Testis (tissue), 3 donors: ENCODE data around the gene CFAP61. TPM values are rescaled to one million over a fixed set of nuclear protein-coding genes. Genes with fewer than 3 reads are reported as not detected.

Experiments used
- DNase-seq: peaks from one replicate; pipeline ENCODE4 v3.0.0-alpha.2; 2019
- H3K27ac ChIP-seq, 2 donors: fragments of 200-600 bp; sonication (generic); one replicate each; pipeline ENCODE4 v1.5.1; 2019
- H3K27me3 ChIP-seq: fragments of 200-600 bp; sonication (generic); one replicate; pipeline ENCODE4 v1.5.1; 2019
- H3K36me3 ChIP-seq: fragments of 200-600 bp; sonication (generic); one replicate; pipeline ENCODE4 v1.5.1; 2017; ENCODE audit warnings: low read depth; ENCODE audit errors: missing control alignments
- H3K4me1 ChIP-seq: fragments of 200-600 bp; sonication (generic); one replicate; pipeline ENCODE4 v1.5.1; 2019
- H3K4me3 ChIP-seq, 2 donors: fragments of 200-600 bp; sonication (generic); one replicate each; pipeline ENCODE4 v1.5.1; 2017 to 2019
- H3K9me3 ChIP-seq: fragments of 200-600 bp; sonication (generic); one replicate; pipeline ENCODE4 v1.5.1; 2017
- CTCF ChIP-seq, 3 experiments: fragments of 450-650 bp in 2 of 3; fragments of 200-600 bp in 1 of 3; sonication (generic) in 1 of 3; IDR thresholded peaks; one replicate each; pipeline ENCODE4 v1.5.1; 2016 to 2019; ENCODE audit warnings: antibody characterized with exemption in 3 of 3, mild to moderate bottlenecking in 2 of 3, moderate library complexity in 1 of 3
- POLR2A ChIP-seq: fragments of 450-650 bp; IDR thresholded peaks from one replicate; pipeline ENCODE4 v1.6.1; 2017; ENCODE audit warnings: antibody characterized with exemption, mild to moderate bottlenecking, moderate library complexity
- WGBS, 2 donors: methylation state at CpG; one replicate each; pipeline ENCODE4 v1.1.5; 2018; 5-methylcytosine and 5-hydroxymethylcytosine counted together
- intact Hi-C: fragments of 100-400 bp; cut with DNase I; formaldehyde crosslinking; loops from one replicate; pipeline ENCODE4 v1.15.1; 2023; ENCODE audit warnings: low total_unique reads
- polyA plus RNA-seq: library from polyadenylated mRNA; stranded (reverse); fragments of 350-450 nt; fragmentation: Illumina TruSeq; extraction: RNeasy Lipid Tissue Mini Kit (QIAGEN cat#74804); gene quantifications from one replicate; pipeline ENCODE4 v1.2.3, GENCODE V29; 2014; ENCODE audit warnings: low read depth, low replicate concordance; ENCODE audit not compliant: insufficient read depth
- total RNA-seq, 2 donors: library from RNA; depleted of rRNA; stranded (reverse); fragments of >200 nt; gene quantifications; one replicate each; pipeline ENCODE4 v1.2.3, GENCODE V29; 2016

CFAP61 gene
- total and polyA plus RNA-seq, 3 donors from 2014 or later: 21.4 to 76.0 (median 27.3) TPM

- no peak overlapping the region for H3K27ac ChIP-seq
Measured at GRCh38 chr20:20365480-20366161, 313.3 kb downstream of the CFAP61 start.

GRCh38 chr20:20366551-20366875 is 314.2 kb downstream of the CFAP61 start:
- WGBS, 2 donors: 6 to 13% methylated on average over 12 to 19 of the region's 19 CpGs
- intact Hi-C loops: no loop called here
- Histone ChIP-seq H3K27ac (no peak overlapping the region), H3K4me1 (no peaks in the 10 kb centered on the region), H3K36me3 (no peaks in the 10 kb centered on the region), H3K9me3 (no peaks in the 10 kb centered on the region), H3K27me3 (peaks cover 3% of the 10 kb centered on the region), H3K4me3 (peak overlapping the region; percentile 32 to 49)
- TF ChIP-seq CTCF (IDR thresholded peaks at IDR 0.05) (no peak), POLR2A (no peak)
- no peak for DNase-seq

More at GRCh38 chr20:20365480-20366161, 313.3 kb downstream of the CFAP61 start:
- H3K9me3 ChIP-seq: no peaks in the 10 kb centered on the region
- intact Hi-C loops: no loop called here
- 18 to 22% methylated on average over 18 of the region's 18 CpGs for WGBS, 2 donors
- H3K4me3 ChIP-seq: no peak overlapping the region
- DNase-seq: no peak
- no peaks in the 10 kb centered on the region for H3K36me3 ChIP-seq
- H3K4me1 ChIP-seq: no peaks in the 10 kb centered on the region
- no peak for TF ChIP-seq CTCF (IDR thresholded peaks at IDR 0.05)
- no peak for TF ChIP-seq POLR2A
- peaks cover 3% of the 10 kb centered on the region for H3K27me3 ChIP-seq

GRCh38 chr20:20366876-20367574 is 314.7 kb downstream of the CFAP61 start:
- H3K9me3 ChIP-seq: no peaks in the 10 kb centered on the region
- H3K27me3 ChIP-seq: peaks cover 3% of the 10 kb centered on the region
- no peak for DNase-seq
- H3K4me1 ChIP-seq: no peaks in the 10 kb centered on the region
- no peak overlapping the region for H3K27ac ChIP-seq
- intact Hi-C loops: no loop called here
- TF ChIP-seq POLR2A (no peak), CTCF (IDR thresholded peaks at IDR 0.05) (no peak)
- peak overlapping the region; percentile 32 to 49 for H3K4me3 ChIP-seq
- WGBS, 2 donors: 3 to 7% methylated on average over 40 to 60 of the region's 63 CpGs
- H3K36me3 ChIP-seq: no peaks in the 10 kb centered on the region

GRCh38 chr20:20367575-20368417 is 315.5 kb downstream of the CFAP61 start, which contains the start of gene INSM1:
Gene INSM1, plus strand, starts transcription at chr20:20368104. Its CDS starts 164 bp downstream, at chr20:20368268.
- intact Hi-C loops: no loop called here
- DNase-seq: peak; percentile 36
- Histone ChIP-seq H3K9me3 (no peaks in the 10 kb centered on the region), H3K27ac (no peak within 1 kb of the TSS), H3K36me3 (no peaks in the 10 kb centered on the region), H3K4me1 (no peaks in the 10 kb centered on the region), H3K27me3 (peaks cover 3% of the 10 kb centered on the region), H3K4me3 (peak within 1 kb of the TSS; percentile 36 to 49)
- 0 to 1% methylated on average over 3 to 78 of the region's 108 CpGs for WGBS, 2 donors
- TF ChIP-seq POLR2A (no peak), CTCF (IDR thresholded peaks at IDR 0.05) (no peak)
